ENCODE data around the gene SSC5D.

GRCh38 chr19:55486043-55486970 lies 1.9 kb upstream of the SSC5D start:
- no peak for TF ChIP-seq ZNF274 (IDR thresholded peaks at IDR 0.05; ENCODE audit: borderline replicate concordance, low read depth, low read length)
- TF ChIP-seq ZNF146 (CRISPR knock-in tag; IDR thresholded peaks at IDR 0.05; ENCODE audit: unreplicated experiment), result no peak
- TF ChIP-seq ATF6 (CRISPR knock-in tag; IDR thresholded peaks at IDR 0.05), result no peak
- no peak for TF ChIP-seq FOXK1 (CRISPR knock-in tag; IDR thresholded peaks at IDR 0.05; ENCODE audit: borderline replicate concordance)
- no peak for TF ChIP-seq ZNF140 (CRISPR knock-in tag; IDR thresholded peaks at IDR 0.05)
- TF ChIP-seq ZNF592 (IDR thresholded peaks at IDR 0.05), result no peak
- no peak for TF ChIP-seq ETV6 (IDR thresholded peaks at IDR 0.05; ENCODE audit: borderline replicate concordance in 1 of 2, low read depth in 2 of 2, low read length in 1 of 2)
- TF ChIP-seq ETV6 (CRISPR knock-in tag; IDR thresholded peaks at IDR 0.05; ENCODE audit: borderline replicate concordance), result no peak
- TF ChIP-seq ZNF316 (IDR thresholded peaks at IDR 0.05), result no peak
- no peak for TF ChIP-seq ZNF175 (CRISPR knock-in tag; IDR thresholded peaks at IDR 0.05; ENCODE audit: low read depth)
- TF ChIP-seq SMARCB1 (IDR thresholded peaks at IDR 0.05; ENCODE audit: insufficient read length, low read depth), result no peak
